NCI-H345 treated with DMSO at 0.1 percent for 48 hours (cell line): Measurements from ENCODE around the gene PIGZ.

Experiments
- DNase-seq: peaks from one replicate; lab custom pipeline; 2025; ENCODE audit not compliant: unreplicated experiment; lab: John Stamatoyannopoulos, UW

PIGZ gene, protein sequence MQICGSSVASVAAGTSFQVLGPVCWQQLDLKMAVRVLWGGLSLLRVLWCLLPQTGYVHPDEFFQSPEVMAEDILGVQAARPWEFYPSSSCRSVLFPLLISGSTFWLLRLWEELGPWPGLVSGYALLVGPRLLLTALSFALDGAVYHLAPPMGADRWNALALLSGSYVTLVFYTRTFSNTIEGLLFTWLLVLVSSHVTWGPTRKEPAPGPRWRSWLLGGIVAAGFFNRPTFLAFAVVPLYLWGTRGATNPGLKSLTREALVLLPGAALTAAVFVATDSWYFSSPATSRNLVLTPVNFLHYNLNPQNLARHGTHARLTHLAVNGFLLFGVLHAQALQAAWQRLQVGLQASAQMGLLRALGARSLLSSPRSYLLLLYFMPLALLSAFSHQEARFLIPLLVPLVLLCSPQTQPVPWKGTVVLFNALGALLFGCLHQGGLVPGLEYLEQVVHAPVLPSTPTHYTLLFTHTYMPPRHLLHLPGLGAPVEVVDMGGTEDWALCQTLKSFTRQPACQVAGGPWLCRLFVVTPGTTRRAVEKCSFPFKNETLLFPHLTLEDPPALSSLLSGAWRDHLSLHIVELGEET

DNA sequence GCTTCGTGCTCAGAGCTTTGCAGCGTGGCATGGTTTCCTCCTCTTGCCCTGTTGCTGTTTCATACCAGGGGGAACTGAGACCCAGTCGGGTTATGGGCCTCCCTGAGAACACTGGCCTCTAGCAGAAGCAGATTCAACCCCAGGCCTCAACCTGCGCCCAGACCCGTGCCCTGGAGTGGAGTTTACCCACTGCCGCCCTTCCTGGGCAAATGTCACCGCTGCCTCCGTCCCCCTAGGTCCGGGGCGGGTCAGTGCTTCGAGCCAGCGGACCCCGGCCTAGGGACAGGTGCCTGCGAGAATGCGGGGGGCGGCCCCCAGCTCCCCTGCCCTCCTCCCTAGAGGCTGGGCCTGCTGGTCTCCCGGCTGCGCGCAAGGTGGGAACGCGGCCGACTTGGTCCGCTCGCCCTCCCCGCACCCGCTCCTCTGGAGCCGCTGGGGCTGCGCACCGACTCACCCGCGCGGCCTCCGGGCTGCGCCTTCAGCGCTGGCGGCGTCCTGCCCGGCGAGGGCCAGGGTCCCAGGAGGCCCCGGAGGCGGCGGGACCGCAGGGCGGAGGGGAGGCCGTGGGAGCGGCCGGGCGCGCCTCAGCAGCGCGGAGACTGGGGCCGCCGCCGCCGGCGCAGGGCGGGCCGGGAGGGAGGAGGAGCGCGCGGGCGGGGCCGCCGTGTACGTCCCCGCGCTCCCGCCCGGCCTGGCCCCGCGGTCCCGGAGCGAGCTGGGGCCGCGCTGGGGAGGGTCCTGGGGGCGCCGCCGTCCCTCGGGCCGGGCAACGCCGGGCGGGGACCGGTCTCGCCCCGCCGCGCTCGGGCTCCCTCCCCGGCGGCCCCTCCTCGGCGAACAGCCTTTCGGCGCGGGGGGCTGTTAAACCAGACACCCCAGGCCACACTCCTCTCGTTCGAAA is at the start of gene PIGZ:
Gene PIGZ (minus strand): TSS at position 601 of the 901 bp plus-strand sequence. CDS start 16,802 bp downstream, outside the sequence.
- no peak for DNase-seq

- DNase-seq, result no peak
Observed at GRCh38 chr3:197017003-197017402, 48.4 kb upstream of the PIGZ start.

DNA sequence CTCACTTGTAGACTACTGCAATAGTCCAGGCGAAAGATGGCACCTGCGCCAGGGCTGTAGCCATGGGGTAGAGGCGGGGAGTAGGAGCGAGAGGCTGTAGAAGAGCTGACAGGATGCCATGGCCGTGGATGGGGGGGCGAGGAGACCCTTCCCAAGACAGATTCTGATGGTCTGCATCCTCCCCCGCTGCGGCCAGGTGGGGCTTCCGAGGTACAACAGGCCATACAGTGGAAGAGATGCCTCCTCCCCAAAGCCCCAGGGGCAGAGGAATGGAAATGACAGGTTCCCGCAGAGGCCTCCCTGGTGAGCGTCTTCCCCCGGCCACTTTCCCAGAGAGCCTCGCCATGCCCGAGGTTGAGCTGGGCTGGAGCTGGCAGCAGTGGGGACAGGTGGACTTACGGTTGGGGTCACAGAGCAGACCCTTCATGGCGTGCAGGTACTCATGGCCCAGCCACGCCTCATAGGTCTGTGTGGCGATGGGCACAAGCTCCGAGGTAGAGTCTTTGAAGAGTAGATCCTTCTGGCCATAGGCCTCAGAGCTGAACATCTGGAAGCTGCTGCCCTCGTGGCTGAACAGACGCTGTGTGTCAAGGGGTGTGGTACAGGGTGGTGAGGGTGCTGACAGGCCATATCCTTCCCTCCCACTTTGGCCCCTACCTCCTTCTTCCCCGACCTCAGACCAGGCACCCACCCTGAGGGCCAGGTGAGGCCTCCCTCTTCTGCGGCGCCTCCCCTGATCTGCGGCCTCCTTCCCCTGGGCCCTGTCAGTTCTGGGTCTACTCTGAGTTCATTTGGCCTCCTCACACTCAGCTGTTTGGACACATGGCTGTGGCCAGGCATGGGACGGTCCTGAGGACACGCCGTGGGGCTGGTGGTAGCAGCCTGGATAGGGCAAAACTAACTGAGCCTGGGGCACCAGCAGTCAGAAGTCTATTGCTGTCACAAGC is 47.4 kb upstream of the PIGZ start:
- DNase-seq, result no peak

- DNase-seq, result no peak
Observed at GRCh38 chr3:197014942-197015575, 46.4 kb upstream of the PIGZ start.

GRCh38 chr3:197014024-197014423 is 45.4 kb upstream of the PIGZ start:
- no peak for DNase-seq

DNA sequence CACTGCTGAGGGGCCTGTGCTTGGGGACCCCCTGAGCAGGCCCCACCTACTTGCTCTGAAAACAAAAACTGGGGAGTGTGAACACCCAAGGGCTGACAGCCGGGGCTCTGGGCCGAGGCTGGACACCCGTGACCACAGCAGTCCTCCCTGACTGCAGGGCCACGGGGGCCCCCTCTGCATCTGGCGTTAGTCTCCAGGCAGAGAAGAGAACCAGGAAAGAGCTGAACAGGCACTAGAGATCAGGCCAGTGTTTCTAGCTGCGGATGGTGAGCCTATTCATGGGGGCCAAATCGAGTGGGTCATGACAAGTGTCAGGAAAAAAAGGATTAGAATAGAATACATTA is 43.9 kb upstream of the PIGZ start:
- DNase-seq, result no peak

DNA sequence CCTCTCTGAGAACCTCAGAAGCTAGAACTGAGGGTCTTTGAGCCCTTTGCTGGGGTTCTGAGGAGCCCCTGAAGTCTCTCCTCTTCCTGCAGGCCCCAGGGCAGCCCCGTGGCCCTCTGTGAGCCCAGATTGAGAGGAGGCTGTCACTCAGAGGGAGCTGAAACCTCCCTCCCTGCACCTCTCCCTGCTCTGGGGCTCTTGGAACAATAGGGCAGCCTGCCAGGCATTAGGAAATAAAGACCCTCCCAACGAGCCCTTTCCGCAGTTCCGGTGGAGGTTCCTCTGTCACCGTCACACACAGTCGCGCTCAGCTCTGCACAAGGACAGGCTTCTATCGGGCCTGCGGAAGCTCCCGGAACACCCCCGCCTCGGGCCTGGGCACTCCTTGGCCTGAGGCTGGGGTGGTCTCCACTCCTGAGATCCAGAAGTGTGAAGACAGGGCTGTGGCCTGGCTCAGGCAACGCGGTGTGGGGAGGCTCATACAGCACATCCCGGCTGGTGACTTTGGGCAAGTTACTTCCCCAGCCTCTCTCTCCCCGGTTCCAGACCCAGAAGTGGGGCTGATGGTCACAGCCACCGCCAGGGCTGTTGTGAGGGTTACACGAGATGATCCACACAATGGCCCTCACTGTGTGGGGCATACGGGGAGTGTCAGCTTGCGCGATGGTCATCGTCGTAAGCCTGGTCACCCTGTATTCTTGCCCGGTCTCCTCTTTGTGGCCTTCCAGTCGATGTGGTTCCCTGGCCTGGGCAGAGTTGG is 43.3 kb upstream of the PIGZ start:
- DNase-seq, result no peak

DNA sequence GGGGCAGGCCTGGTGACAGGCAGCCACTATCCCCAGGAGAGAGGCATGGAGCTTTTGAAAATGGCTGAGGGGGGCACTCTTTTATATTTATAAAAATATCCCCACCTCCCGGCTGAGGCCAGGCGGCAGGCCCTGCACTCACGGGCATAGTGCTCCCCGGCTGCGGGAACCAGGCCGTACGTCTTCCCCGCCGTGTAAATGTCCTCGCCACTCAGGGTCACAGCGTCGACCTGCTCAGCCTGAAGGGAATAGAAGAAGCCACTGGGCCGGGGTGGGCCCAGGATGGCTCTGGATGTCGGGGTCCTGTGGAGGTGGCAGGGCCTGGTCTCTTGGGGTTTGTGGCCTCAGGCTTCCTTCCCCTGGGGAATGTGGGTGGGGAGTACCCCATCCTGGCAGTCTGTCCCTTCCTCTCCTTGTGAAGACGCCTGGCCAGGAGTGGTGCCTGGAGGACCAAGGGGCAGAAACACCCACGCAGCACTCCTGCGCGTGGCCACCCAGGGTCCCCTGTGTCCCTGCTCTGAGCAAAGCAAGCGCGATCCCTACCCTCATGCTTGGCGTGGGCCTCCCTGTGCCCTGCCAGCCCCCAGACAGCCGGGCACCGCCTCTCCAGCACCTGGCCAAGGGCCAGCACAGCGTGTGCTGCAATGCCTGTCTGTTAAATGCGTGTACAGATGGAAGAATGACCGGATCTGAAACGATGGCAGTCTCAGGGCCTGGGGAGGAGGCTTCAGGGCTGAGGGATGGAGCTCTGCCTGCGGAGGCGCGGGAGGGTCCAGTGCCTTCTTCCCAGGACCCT is 42.1 kb upstream of the PIGZ start:
- no peak for DNase-seq

GRCh38 chr3:197009532-197010019 is 40.9 kb upstream of the PIGZ start:
- no peak for DNase-seq

DNA sequence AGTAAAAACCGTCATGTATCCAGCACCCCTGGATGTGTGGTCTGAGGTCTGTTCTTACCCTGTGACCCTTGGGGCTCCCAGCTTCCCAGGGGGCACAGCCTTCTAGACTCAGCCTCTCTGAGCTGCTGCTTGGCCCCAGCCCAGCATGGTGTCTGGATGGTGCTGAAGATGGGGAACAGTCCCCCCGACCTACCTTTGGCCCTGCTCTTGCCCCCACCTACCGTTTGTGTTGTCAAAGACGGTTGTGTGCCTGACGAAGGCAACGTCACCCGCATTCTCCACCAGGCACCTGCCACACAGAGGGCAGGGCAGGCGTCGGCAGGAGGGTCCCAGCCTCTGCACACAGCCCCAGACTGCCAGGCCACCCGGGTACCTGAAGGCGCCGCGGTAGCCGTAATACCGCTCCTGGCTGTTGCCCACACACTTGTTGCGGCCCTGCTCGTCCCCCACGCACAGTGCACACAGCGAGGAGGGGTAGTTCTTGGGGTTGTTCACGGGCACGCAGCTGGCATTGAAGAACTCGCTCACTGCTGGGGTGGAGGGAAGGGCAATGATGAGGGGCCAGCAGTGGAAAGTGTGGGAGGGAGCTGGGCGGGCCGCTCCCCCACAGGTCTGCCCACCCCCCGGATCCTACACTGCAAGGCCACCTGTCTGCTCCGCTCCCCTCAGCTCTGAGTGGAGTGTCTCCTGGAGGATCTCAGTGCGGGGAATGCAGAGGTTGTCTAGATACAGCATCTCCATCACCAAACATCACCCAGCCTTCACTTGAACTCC is 40.0 kb upstream of the PIGZ start:
- no peak for DNase-seq

- DNase-seq, result no peak
Observed at GRCh38 chr3:197007953-197008352, 39.3 kb upstream of the PIGZ start.

GRCh38 chr3:197007296-197007940 is 38.8 kb upstream of the PIGZ start:
- DNase-seq, result no peak

GRCh38 chr3:197006860-197007259 is 38.2 kb upstream of the PIGZ start:
- DNase-seq, result no peak

- DNase-seq, result no peak
Observed at GRCh38 chr3:197006446-197006845, 37.8 kb upstream of the PIGZ start.

- DNase-seq, result no peak
Observed at GRCh38 chr3:197003461-197004385, 35.1 kb upstream of the PIGZ start.
